ENCODE results near the gene ADD2. TPM values are rescaled to one million over a fixed set of nuclear protein-coding genes. Genes with fewer than 3 reads are reported as not detected.
"Not testable (repeated sequence)": the region's sequence is repeated elsewhere in the genome, so short reads cannot be mapped to it uniquely, and the experiment has no call there.

Gene ADD2
- total RNA-seq, 4 donors from 2014 or later: 3.2 to 4.8 (median 4.3) TPM

DNA sequence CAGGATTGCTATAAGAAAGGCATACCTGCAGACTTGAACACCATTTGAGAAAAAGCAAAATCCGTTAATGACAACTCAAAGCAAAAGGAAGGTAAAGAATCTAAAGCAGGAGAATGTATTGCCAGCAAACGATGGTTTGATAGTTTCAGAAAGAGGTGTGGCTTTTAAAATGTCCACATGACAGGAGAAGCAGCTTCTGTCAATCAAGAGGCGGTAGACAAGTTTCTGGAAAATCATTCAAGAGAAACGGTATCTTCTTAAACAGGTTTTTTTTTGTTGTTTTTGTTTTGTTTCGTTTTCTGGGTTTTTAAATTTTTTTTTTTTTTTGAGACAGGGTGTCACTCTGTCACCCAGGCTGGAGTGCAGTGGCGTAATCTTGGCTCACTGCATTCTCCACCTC is 38.6 kb upstream of the ADD2 start:
- TF ChIP-seq, protein P1, sequence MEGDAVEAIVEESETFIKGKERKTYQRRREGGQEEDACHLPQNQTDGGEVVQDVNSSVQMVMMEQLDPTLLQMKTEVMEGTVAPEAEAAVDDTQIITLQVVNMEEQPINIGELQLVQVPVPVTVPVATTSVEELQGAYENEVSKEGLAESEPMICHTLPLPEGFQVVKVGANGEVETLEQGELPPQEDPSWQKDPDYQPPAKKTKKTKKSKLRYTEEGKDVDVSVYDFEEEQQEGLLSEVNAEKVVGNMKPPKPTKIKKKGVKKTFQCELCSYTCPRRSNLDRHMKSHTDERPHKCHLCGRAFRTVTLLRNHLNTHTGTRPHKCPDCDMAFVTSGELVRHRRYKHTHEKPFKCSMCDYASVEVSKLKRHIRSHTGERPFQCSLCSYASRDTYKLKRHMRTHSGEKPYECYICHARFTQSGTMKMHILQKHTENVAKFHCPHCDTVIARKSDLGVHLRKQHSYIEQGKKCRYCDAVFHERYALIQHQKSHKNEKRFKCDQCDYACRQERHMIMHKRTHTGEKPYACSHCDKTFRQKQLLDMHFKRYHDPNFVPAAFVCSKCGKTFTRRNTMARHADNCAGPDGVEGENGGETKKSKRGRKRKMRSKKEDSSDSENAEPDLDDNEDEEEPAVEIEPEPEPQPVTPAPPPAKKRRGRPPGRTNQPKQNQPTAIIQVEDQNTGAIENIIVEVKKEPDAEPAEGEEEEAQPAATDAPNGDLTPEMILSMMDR (IDR thresholded peaks at IDR 0.05): no peak
- ATAC-seq (ENCODE audit: low FRiP score) (no peak), DNase-seq (ENCODE audit: low spot score) (no peak)

DNA sequence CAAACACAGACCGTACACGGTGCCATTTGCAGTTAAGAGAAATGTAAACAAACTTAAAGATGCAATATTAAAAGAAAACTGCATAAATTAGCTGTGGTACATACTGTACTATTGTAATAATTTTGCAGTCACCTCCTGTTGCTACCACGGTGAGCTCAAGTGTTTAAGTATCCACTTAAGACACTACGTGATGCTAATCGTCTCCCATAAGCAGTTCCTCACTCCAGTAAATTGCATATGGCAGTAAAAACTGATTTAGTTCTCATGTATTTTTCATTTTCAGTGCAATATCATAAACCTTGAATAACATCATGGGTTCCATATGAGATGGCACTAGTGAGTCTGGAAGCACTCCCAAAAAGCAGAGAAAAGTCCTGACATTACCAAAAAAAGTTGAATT is 38.0 kb upstream of the ADD2 start:
- TF ChIP-seq, protein P1 (IDR thresholded peaks at IDR 0.05): no peak
- ATAC-seq (ENCODE audit: low FRiP score) (no peak), DNase-seq (ENCODE audit: low spot score) (no peak)

DNA sequence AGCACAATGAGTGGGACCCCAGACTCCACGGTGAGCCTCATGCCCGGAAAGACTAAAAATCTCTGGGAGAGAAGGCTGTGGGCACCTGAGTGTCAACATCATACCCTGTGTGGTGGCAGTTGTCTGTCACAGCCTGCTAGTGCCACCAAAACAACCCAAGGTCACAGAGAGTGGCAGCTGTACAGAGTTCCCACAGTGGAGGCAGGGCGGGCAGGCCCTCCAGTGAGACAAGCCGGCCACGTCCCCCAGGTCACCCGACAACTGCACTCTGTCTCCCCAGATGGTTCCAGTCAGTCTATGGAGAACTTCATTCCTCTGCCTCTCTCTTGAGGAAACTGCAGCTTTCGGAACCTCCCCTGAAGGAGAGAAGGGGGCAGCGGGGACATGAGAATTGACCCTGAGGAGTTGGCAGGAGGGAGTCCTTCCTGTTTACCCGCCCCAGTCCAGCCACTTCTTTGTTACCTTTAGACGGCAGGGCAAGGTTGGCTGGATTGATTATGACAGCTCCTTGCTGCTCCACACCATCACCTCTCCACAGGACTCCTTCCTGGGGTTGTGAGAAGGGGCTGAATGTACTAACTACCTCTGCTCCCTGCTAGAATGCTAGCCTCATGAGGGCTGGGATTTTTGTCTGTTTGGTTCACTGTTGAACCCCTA is 33.7 kb upstream of the ADD2 start:
- ATAC-seq (ENCODE audit: low FRiP score): no peak
- DNase-seq (ENCODE audit: low spot score): no peak
- TF ChIP-seq, protein P1 (IDR thresholded peaks at IDR 0.05): no peak

DNA sequence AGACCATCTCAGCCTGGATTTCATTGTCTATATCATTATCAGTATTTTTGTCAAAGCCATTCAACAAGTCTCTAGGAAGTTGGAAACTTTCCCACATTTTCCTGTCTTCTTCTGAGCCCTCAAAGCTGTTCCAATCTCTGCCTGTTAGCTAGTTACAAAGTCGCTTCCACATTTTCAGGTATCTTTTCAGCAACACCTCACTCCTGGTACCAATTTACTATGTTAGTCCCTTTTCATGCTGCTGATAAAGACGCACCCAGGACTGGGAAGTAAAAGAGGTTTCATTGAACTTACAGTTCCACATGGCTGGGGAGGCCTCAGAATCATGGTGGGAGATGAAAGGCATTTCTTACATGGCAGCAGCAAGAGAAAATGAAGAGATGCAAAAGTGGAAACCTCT is 31.7 kb upstream of the ADD2 start:
- ATAC-seq (ENCODE audit: low FRiP score): no peak
- TF ChIP-seq, protein P1 (IDR thresholded peaks at IDR 0.05): no peak
- DNase-seq (ENCODE audit: low spot score): no peak

DNA sequence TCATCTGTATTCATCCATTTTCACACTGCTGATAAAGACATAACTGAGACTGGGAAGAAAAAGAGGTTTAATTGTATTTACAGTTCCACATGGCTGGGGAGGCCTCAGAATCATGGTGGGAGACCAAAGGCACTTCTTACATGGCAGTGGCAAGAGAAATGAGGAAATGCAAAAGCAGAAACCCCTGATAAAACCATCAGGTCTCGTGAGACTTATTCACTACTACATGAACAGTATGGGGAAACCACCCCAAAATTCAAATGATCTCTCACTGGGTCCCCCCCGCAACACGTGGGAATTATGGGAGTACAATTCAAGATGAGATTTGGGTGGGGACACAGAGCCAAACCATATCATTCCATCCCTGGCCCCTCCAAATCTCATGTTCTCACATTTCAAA is 30.0 kb upstream of the ADD2 start:
- ATAC-seq (ENCODE audit: low FRiP score); DNase-seq (ENCODE audit: low spot score): not testable (repeated sequence)

DNA sequence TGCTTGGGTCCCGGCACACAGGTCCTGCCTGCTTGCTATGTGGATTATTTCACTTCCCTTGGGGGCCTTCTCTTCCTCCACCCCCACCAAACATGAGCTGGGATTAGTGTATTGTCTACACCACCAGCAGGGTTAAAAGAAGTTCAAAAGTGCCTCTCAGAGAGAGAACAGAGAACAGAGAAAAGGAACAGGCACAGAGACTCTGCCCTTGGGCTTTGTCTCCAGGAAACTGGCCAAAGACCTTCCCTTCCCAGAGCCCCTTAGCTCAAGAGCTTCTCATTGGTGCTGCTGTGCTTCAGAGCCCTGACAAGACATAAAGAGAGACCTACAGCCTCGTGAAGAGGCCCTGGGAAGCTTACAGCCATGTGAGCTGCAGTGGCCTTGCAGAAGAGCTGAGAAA is 29.5 kb upstream of the ADD2 start:
- TF ChIP-seq, protein P1 (IDR thresholded peaks at IDR 0.05): no peak
- DNase-seq (ENCODE audit: low spot score): no peak
- ATAC-seq (ENCODE audit: low FRiP score): no peak

DNA sequence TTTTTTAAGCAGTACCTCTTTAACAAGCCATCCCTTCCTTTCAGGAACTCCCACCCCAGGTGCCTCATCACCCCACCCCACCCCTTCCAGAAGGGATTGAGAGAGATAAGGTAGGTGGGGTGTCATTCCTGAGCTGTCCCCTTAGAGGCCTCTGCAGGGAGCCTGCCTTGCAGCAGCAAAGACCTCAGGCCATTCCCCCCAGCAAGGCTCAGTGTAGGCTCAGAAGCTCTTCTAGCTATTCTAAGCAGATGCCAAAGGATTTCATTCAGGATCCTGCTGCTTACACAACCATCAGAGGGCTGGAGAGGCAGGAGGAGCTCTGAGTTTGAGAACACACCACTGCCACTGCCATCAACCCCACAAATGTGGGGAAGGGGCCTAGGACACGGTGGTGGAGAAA is 28.3 kb upstream of the ADD2 start:
- TF ChIP-seq, protein P1 (IDR thresholded peaks at IDR 0.05): no peak
- ATAC-seq (ENCODE audit: low FRiP score): no peak
- DNase-seq (ENCODE audit: low spot score): no peak

Measured in omental fat pad (tissue), 4 donors.